Common myeloid progenitor, CD34-positive (primary cell): ENCODE measurements around the gene PRR27.
A peak's percentile ranks its signal among the peaks of the same experiment; 100 is the strongest.

ENCODE experiments used
- CTCF ChIA-PET: fragments of 350-600 bp; sonication (Branson Sonifier 250); formaldehyde crosslinking; loops from one replicate; lab custom pipeline; 2021; ENCODE audit warnings: antibody characterized with exemption; lab: Charles Lee
- POLR2A ChIA-PET: fragments of 350-600 bp; sonication (Branson Sonifier 250); formaldehyde crosslinking; loops from one replicate; lab custom pipeline; 2021; ENCODE audit warnings: antibody characterized with exemption; lab: Charles Lee
- DNase-seq, 3 donors: peaks; one replicate each; pipeline versions ENCODE4 v3.0.0 to v3.0.0-alpha.2; 2013
- H3K27ac ChIP-seq, 2 experiments: 1 replicate in 1 of 2; 2 replicates in 1 of 2; pipeline ENCODE4 v1.7.0; 2013; ENCODE audit warnings: inconsistent platforms in 2 of 2, low read length in 2 of 2, mild to moderate bottlenecking in 2 of 2, low read depth in 1 of 2, moderate library complexity in 1 of 2; ENCODE audit not compliant: severe bottlenecking in 2 of 2, insufficient read depth in 1 of 2, poor library complexity in 1 of 2
- H3K27me3 ChIP-seq, 5 experiments: replicated peaks in 2 of 5; 1 replicate in 3 of 5; 2 replicates in 2 of 5; pipeline versions ENCODE4 v1.6.1 to v1.7.0; 2013; ENCODE audit warnings: low read length in 4 of 5, mild to moderate bottlenecking in 2 of 5, moderate library complexity in 2 of 5, inconsistent platforms in 1 of 5; ENCODE audit not compliant: insufficient read depth in 5 of 5, control insufficient read depth in 4 of 5
- H3K36me3 ChIP-seq, 4 experiments: 1 replicate in 2 of 4; 2 replicates in 2 of 4; pipeline versions ENCODE4 v1.6.1 to v1.7.0; 2013; ENCODE audit warnings: low read length in 3 of 4, control low read depth in 1 of 4, mild to moderate bottlenecking in 1 of 4; ENCODE audit not compliant: control insufficient read depth in 4 of 4, insufficient read depth in 4 of 4
- H3K4me1 ChIP-seq, 4 experiments: 1 replicate in 3 of 4; 2 replicates in 1 of 4; pipeline versions ENCODE4 v1.6.1 to v1.7.1; 2013; ENCODE audit warnings: low read length in 3 of 4, mild to moderate bottlenecking in 3 of 4, control low read depth in 1 of 4, inconsistent platforms in 1 of 4, moderate library complexity in 1 of 4; ENCODE audit not compliant: control insufficient read depth in 4 of 4, insufficient read depth in 4 of 4; ENCODE audit errors: control extremely low read depth in 1 of 4
- H3K4me3 ChIP-seq, 7 experiments: 1 replicate in 4 of 7; 2 replicates in 3 of 7; pipeline versions ENCODE4 v1.5.1 to v1.7.0; 2013; ENCODE audit warnings: mild to moderate bottlenecking in 7 of 7, low read length in 6 of 7, moderate library complexity in 6 of 7, inconsistent platforms in 2 of 7, low read depth in 2 of 7, control low read depth in 1 of 7; ENCODE audit not compliant: insufficient read depth in 4 of 7, control insufficient read depth in 1 of 7; ENCODE audit errors: extremely low read depth in 1 of 7
- H3K9me3 ChIP-seq, 5 experiments: 1 replicate in 4 of 5; 2 replicates in 1 of 5; pipeline versions ENCODE4 v1.6.1 to v1.7.1; 2013; ENCODE audit warnings: low read length in 4 of 5, mild to moderate bottlenecking in 2 of 5, inconsistent platforms in 1 of 5, low read depth in 1 of 5, moderate library complexity in 1 of 5; ENCODE audit not compliant: control insufficient read depth in 4 of 5, insufficient read depth in 2 of 5; ENCODE audit errors: control extremely low read depth in 1 of 5
- WGBS: methylation state at CpG from one replicate; pipeline ENCODE4 v1.1.5; 2013; ENCODE audit not compliant: insufficient coverage; 5-methylcytosine and 5-hydroxymethylcytosine counted together

Gene PRR27

DNA sequence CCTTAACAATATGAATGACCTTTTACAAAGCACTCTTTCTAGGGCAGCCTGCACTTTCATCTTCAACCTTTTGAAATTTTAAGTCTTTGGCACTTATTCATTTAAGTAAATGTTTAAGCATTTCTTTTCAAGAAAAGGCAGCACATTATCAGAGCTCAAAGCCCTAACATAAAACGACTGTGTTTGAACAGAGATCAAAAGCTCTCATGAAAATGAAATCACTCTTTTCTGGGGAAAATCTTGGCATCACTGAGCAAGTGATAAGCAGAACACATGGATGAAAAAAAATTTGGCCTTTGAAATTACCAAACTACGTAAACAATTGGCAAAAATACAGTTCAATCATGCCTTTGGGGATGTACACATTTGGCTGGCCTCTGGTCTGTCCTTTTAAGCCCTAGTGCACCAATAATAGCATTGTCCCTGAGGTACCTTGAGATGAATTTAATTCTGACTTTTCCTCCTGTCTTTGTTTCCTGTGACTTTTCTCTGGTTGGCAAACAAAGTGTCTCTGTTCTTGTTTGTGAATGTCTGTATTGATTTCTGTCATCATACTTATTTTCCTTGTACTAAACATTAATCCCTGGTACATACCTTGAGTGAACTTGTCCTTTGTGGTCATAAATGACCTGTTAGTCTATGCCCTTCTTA lies 28.6 kb downstream of the PRR27 start:
- no peaks in the 10 kb centered on the region for H3K4me1 ChIP-seq
- no peaks in the 10 kb centered on the region for H3K9me3 ChIP-seq
- no peak overlapping the region for H3K27ac ChIP-seq
- H3K4me3 ChIP-seq = no peak overlapping the region
- WGBS = 82% methylated on average over 2 of the region's 2 CpGs
- DNase-seq = no peak
- peaks cover 0 to 1% (median 0%) of the 10 kb centered on the region in 5 experiments for H3K27me3 ChIP-seq
- ChIA-PET CTCF (interaction anchor here (1.0 to 1.8 kb wide), 4 partner anchors 21 to 492 kb away, joined by 3 to 7 read pairs (median 4); no protein-coding TSS in a partner anchor), POLR2A (no interaction called here)
- H3K36me3 ChIP-seq = no peaks in the 10 kb centered on the region

DNA sequence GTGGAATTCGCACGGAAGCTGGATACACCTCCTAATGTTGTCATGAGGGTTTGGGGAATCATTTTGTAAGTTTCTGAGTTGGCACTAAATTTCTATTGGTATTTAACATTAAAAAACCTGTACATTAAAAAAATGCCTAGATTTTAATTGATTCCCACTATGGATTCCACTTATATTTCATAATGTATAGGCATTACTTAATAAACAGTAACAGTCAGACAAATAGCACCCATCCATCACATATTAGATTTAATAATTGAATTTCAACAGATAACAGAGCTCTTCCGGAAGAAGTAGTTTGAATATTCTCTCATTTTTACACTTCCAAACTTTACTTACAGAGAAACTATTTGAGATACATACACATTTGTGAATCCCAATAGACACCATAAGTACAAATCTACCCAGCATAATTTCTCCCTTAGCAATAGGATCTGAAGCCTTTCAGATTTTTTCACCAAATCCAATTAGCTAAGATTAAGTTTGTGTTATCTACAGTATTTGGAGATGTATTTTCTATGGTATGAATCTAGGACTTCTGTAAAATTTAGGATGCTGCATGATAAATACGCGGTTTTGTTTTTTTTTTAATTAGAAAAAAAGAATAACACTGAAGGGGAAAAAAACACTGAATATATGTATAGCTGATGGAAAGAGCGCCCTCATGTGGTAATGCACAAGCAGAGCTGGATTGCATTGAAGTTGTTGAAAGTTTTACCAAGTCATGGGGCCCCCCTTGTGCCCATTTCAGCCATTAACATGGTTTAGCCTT lies 29.3 kb downstream of the PRR27 start:
- Histone ChIP-seq H3K9me3 (no peaks in the 10 kb centered on the region), H3K27ac (no peak overlapping the region), H3K4me1 (no peaks in the 10 kb centered on the region), H3K4me3 (no peak overlapping the region), H3K27me3 (no peaks in the 10 kb centered on the region), H3K36me3 (no peaks in the 10 kb centered on the region)
- ChIA-PET POLR2A (no interaction called here), CTCF (interaction anchor here (1.0 to 1.8 kb wide), 3 partner anchors 21 to 493 kb away, joined by 3 to 7 read pairs (median 4); no protein-coding TSS in a partner anchor)
- DNase-seq = peak; percentile 57 to 77 (median 75)
- 31% methylated on average over 4 of the region's 6 CpGs for WGBS

DNA sequence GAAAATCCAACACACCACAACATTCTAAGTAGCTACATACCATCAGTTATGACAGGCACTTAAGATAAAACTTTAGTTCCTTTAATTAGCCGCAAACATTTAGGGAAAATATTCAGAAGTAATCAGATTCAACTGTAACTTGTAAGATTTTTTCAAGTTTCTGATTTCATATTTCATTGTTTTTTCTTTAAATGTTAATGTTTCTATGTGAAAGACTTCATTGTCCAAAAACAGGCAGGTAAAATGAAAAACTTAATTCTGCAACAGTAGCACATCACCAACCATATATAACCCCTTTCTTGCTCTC lies 29.9 kb downstream of the PRR27 start:
- Histone ChIP-seq H3K9me3 (no peaks in the 10 kb centered on the region), H3K27ac (no peak overlapping the region), H3K36me3 (no peaks in the 10 kb centered on the region), H3K4me3 (no peak overlapping the region), H3K27me3 (no peaks in the 10 kb centered on the region), H3K4me1 (no peaks in the 10 kb centered on the region)
- DNase-seq = no peak
- WGBS = no CpG with 5 or more reads among the region's 1 CpG
- ChIA-PET CTCF (interaction anchor here (1.0 to 1.8 kb wide), 3 partner anchors 20 to 493 kb away, joined by 3 to 7 read pairs (median 4); no protein-coding TSS in a partner anchor), POLR2A (no interaction called here)

DNA sequence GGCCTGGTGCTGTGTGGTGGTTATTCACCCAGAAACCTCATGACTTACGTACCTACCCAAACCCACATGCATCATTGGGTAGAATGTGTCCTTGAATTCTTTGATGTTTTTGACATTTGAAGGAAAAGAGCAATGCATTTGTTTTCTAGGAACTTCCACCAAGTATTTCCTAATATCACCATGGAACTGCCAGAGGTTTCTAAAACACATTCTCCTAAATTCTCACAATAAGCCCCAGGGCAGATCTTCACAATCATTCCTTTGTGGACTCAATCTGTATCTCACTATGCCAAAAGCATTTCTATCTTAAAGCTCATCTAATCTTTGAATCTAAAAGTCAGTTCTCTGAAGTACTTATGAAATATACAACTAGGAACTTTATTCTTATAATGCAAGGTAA lies 33.2 kb downstream of the PRR27 start:
- H3K4me3 ChIP-seq = no peak overlapping the region
- H3K9me3 ChIP-seq = no peaks in the 10 kb centered on the region
- no peak for DNase-seq
- no peaks in the 10 kb centered on the region for H3K4me1 ChIP-seq
- H3K27ac ChIP-seq = no peak overlapping the region
- no CpG with 5 or more reads among the region's 1 CpG for WGBS
- no peaks in the 10 kb centered on the region for H3K27me3 ChIP-seq
- CTCF ChIA-PET = no interaction called here
- no peaks in the 10 kb centered on the region for H3K36me3 ChIP-seq
- POLR2A ChIA-PET = no interaction called here

DNA sequence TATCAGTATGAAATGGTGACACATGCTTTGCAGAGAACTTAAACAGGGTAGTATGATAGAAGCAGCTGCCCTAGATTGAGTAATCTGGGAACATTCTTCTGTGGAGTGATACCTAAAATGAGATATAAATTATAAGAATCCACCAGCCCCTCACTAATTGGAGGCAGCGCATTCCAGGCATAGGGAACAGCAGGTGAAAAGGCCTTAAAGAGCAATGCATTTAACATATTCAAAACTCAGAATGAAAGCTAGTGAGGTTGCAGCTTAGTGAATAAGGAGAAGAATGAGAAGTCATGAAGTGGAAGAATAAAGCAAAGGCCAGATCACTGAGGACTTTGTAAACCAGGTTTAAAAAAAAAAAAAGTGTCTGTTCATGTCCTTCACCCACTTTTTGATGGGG lies 36.5 kb downstream of the PRR27 start:
- no peaks in the 10 kb centered on the region for H3K9me3 ChIP-seq
- CTCF ChIA-PET = no interaction called here
- WGBS = no CpG with 5 or more reads among the region's 1 CpG
- H3K36me3 ChIP-seq = no peaks in the 10 kb centered on the region
- H3K27me3 ChIP-seq = no peaks in the 10 kb centered on the region
- POLR2A ChIA-PET = no interaction called here
- no peak for DNase-seq
- no peaks in the 10 kb centered on the region for H3K4me1 ChIP-seq
- no peak overlapping the region for H3K4me3 ChIP-seq
- no peak overlapping the region for H3K27ac ChIP-seq

DNA sequence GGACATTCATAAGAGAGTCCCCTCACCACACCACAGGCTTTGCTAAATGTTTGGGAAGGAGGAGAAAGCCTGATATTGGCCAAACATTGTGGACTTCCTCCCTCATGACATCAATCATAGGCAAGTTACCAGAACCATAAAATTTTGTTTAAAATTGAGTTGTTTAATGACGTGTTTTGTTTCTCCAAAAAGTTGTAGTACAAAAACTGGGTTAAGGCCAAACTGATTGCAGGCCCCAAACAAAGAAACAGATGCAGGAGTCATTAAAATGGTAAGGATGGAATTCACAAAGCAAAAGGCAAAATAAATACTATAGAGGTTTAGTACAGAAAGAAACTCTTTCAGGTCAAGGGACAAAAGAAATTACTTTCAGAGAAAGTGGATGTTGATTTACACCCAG lies 37.6 kb downstream of the PRR27 start:
- POLR2A ChIA-PET = no interaction called here

DNA sequence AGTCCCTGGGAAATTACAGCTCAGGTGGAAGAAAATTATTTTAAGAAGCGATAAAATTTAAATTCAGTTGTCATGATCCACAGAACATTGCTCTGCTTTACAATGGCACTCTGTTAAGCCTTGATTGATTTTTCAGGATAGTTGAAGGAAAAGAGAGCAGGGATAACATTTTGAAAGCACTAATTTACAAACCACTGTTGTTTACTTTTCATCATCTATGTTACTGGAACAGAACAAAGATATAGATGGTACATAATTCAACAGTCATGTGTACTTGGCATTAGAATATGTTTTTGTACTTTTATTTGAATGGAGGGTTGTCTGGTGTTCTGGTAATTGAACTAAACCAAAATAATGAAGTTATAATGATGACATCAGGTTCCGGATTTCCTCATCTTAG lies 38.9 kb downstream of the PRR27 start:
- H3K4me1 ChIP-seq = no peaks in the 10 kb centered on the region
- whole genome bisulfite sequencing = no CpG with 5 or more reads among the region's 2 CpGs
- ChIA-PET POLR2A (no interaction called here), CTCF (no interaction called here)
- no peaks in the 10 kb centered on the region for H3K27me3 ChIP-seq
- H3K9me3 ChIP-seq = no peaks in the 10 kb centered on the region
- no peak overlapping the region for H3K27ac ChIP-seq
- no peaks in the 10 kb centered on the region for H3K36me3 ChIP-seq
- DNase-seq = no peak
- no peak overlapping the region for H3K4me3 ChIP-seq

More for the DNA sequence above, 37.6 kb downstream of the PRR27 start:
- CTCF ChIA-PET = no interaction called here
- Histone ChIP-seq H3K36me3 (no peaks in the 10 kb centered on the region), H3K9me3 (no peaks in the 10 kb centered on the region), H3K4me3 (no peak overlapping the region), H3K27ac (no peak overlapping the region), H3K4me1 (no peaks in the 10 kb centered on the region), H3K27me3 (no peaks in the 10 kb centered on the region)
- WGBS = no CpG with 5 or more reads among the region's 1 CpG
- DNase-seq = no peak
